ENCODE results near the gene MAS1. TPM values are rescaled to one million over a fixed set of nuclear protein-coding genes. Genes with fewer than 3 reads are reported as not detected.

Gene MAS1
- total and polyA plus RNA-seq, 2 donors (not counting 1 experiment from before 2014, with no cell fraction given): not detected

DNA sequence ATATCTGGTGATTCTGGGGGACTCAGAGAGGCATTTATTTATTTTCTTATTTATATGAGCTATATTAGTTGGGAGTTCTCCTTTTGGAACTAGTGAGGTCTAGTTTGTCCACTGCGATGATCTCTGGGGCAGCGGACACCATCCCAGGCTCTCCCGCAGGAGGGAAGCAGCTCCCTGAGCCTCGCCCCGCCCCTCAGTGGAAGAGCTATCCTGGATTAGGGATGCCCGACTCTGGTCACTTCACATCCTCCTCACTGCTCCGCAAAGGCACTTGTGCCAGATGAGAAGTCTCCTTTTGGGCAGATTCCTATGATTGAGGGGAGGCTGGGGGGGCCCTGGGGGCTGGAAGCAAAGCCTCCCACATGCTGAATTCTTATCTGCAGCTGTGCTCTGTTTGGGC, 3.6 kb upstream of the MAS1 start:
- no peak overlapping the region for H3K27ac Mint-ChIP-seq
- Histone ChIP-seq H3K4me1 (ENCODE audit: control insufficient read depth in 2 of 2, insufficient read depth in 2 of 2, low read length in 2 of 2) (no peaks in the 10 kb centered on the region), H3K79me2 (ENCODE audit: control insufficient read depth, insufficient read depth, low read length) (no peaks in the 10 kb centered on the region), H3K4me3 (ENCODE audit: control extremely low read depth in 1 of 5, extremely low read depth in 1 of 5, insufficient read depth in 1 of 5, low read depth in 2 of 5, low read length in 4 of 5) (no peak overlapping the region), H3K36me3 (replicated peaks in 1 of 2; ENCODE audit: control extremely low read depth in 1 of 2, control insufficient read depth in 1 of 2, extremely low read depth in 1 of 2, insufficient read depth in 2 of 2, low read length in 1 of 2) (no peaks in the 10 kb centered on the region), H3K27me3 (replicated peaks in 1 of 4; ENCODE audit: control extremely low read depth in 1 of 4, control insufficient read depth in 3 of 4, insufficient read depth in 4 of 4, low read length in 3 of 4) (peaks cover 0 to 12% (median 1%) of the 10 kb centered on the region in 4 experiments), H3K9ac (ENCODE audit: low read length) (no peak overlapping the region), H3K9me3 (ENCODE audit: control extremely low read depth in 1 of 3, control insufficient read depth in 2 of 3, insufficient read depth in 1 of 3, low read length in 2 of 3) (no peaks in the 10 kb centered on the region), H3K27ac (ENCODE audit: low read length in 2 of 2) (no peak overlapping the region), H3K4me2 (replicated peaks; ENCODE audit: low read depth, low read length, poor library complexity, severe bottlenecking) (no peak overlapping the region), H2AFZ (ENCODE audit: insufficient read depth, low read depth, low read length, poor library complexity, severe bottlenecking) (no peak overlapping the region), H4K20me1 (ENCODE audit: control insufficient read depth, insufficient read depth, low read length, poor library complexity, severe bottlenecking) (no peaks in the 10 kb centered on the region)
- H3K9me3 Mint-ChIP-seq (ENCODE audit: insufficient read depth): no peaks in the 10 kb centered on the region
- no peak overlapping the region for H3K4me3 Mint-ChIP-seq
- POLR2A ChIA-PET: no interaction called here
- CTCF ChIA-PET: no interaction called here
- TF ChIP-seq, protein P1, sequence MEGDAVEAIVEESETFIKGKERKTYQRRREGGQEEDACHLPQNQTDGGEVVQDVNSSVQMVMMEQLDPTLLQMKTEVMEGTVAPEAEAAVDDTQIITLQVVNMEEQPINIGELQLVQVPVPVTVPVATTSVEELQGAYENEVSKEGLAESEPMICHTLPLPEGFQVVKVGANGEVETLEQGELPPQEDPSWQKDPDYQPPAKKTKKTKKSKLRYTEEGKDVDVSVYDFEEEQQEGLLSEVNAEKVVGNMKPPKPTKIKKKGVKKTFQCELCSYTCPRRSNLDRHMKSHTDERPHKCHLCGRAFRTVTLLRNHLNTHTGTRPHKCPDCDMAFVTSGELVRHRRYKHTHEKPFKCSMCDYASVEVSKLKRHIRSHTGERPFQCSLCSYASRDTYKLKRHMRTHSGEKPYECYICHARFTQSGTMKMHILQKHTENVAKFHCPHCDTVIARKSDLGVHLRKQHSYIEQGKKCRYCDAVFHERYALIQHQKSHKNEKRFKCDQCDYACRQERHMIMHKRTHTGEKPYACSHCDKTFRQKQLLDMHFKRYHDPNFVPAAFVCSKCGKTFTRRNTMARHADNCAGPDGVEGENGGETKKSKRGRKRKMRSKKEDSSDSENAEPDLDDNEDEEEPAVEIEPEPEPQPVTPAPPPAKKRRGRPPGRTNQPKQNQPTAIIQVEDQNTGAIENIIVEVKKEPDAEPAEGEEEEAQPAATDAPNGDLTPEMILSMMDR (IDR thresholded peaks at IDR 0.05): no peak
- TF ChIP-seq EZH2 (IDR thresholded peaks at IDR 0.05; ENCODE audit: borderline replicate concordance, insufficient read depth, low read depth, low read length, poor library complexity, severe bottlenecking): no peak
- peaks cover 49% of the 10 kb centered on the region for H3K27me3 Mint-ChIP-seq
- DNase-seq (no peak), ATAC-seq (ENCODE audit: low read depth) (no peak)
- WGBS (ENCODE audit: insufficient coverage): 57% methylated on average over 5 of the region's 7 CpGs
- H3K4me1 Mint-ChIP-seq: no peaks in the 10 kb centered on the region
- intact Hi-C loops (cut with micrococcal nuclease): no loop called here

DNA sequence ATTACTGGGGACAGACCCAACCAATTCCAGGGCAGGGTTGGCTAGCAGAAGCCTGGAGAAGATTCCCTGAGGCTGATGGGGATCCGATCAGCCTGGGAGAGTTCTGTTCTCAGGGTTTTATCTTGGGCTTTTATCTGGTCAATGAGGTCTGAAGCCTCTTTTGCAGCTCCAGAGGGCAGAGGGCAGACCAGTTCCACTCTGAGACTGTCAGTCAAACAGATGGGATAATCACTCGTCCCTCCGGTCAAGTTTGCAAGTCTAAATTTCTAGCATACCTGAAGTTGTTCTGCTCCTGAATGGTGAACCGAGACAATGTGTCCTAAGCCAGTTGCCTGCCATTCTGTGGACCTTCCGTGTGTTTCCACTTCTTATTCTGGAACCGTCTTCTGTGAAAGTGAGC, 3.0 kb upstream of the MAS1 start:
- no peaks in the 10 kb centered on the region for H3K9me3 ChIP-seq (ENCODE audit: control extremely low read depth in 1 of 3, control insufficient read depth in 2 of 3, insufficient read depth in 1 of 3, low read length in 2 of 3)
- Mint-ChIP-seq H3K27ac (no peak overlapping the region), H3K4me3 (no peak overlapping the region), H3K9me3 (ENCODE audit: insufficient read depth) (no peaks in the 10 kb centered on the region), H3K27me3 (peaks cover 55% of the 10 kb centered on the region), H3K4me1 (no peaks in the 10 kb centered on the region)
- ChIA-PET CTCF (no interaction called here), POLR2A (no interaction called here)
- 90% methylated on average over 6 of the region's 6 CpGs for WGBS (ENCODE audit: insufficient coverage)
- H3K4me2 ChIP-seq (replicated peaks; ENCODE audit: low read depth, low read length, poor library complexity, severe bottlenecking): no peak overlapping the region
- no peak for ATAC-seq (ENCODE audit: low read depth)
- no peak overlapping the region for H3K27ac ChIP-seq (ENCODE audit: low read length in 2 of 2)
- peaks cover 0 to 17% (median 1%) of the 10 kb centered on the region in 4 experiments for H3K27me3 ChIP-seq (replicated peaks in 1 of 4; ENCODE audit: control extremely low read depth in 1 of 4, control insufficient read depth in 3 of 4, insufficient read depth in 4 of 4, low read length in 3 of 4)
- no peaks in the 10 kb centered on the region for H3K4me1 ChIP-seq (ENCODE audit: control insufficient read depth in 2 of 2, insufficient read depth in 2 of 2, low read length in 2 of 2)
- intact Hi-C loops (cut with micrococcal nuclease): no loop called here
- no peak overlapping the region for H3K9ac ChIP-seq (ENCODE audit: low read length)
- no peak for TF ChIP-seq EZH2 (IDR thresholded peaks at IDR 0.05; ENCODE audit: borderline replicate concordance, insufficient read depth, low read depth, low read length, poor library complexity, severe bottlenecking)
- TF ChIP-seq, protein P1 (IDR thresholded peaks at IDR 0.05): no peak
- H3K36me3 ChIP-seq (replicated peaks in 1 of 2; ENCODE audit: control extremely low read depth in 1 of 2, control insufficient read depth in 1 of 2, extremely low read depth in 1 of 2, insufficient read depth in 2 of 2, low read length in 1 of 2): no peaks in the 10 kb centered on the region
- no peaks in the 10 kb centered on the region for H4K20me1 ChIP-seq (ENCODE audit: control insufficient read depth, insufficient read depth, low read length, poor library complexity, severe bottlenecking)
- no peak for DNase-seq
- H2AFZ ChIP-seq (ENCODE audit: insufficient read depth, low read depth, low read length, poor library complexity, severe bottlenecking): no peak overlapping the region
- H3K4me3 ChIP-seq (ENCODE audit: control extremely low read depth in 1 of 5, extremely low read depth in 1 of 5, insufficient read depth in 1 of 5, low read depth in 2 of 5, low read length in 4 of 5): no peak overlapping the region
- no peaks in the 10 kb centered on the region for H3K79me2 ChIP-seq (ENCODE audit: control insufficient read depth, insufficient read depth, low read length)

All from B cell (primary cell).